Muscle layer of duodenum (tissue), 2 donors: ENCODE data around the gene FBXW7.

Source experiments
- H3K27ac ChIP-seq: one replicate; pipeline ENCODE4 v1.7.0; 2013; ENCODE audit warnings: mild to moderate bottlenecking, low read length
- H3K27me3 ChIP-seq: one replicate; pipeline ENCODE4 v1.7.0; 2013; ENCODE audit warnings: low read depth, mild to moderate bottlenecking, control low read depth, low read length
- H3K36me3 ChIP-seq, 2 donors: one replicate each; pipeline ENCODE4 v1.7.0; 2013; ENCODE audit warnings: low read length in 2 of 2, control low read depth in 1 of 2, mild to moderate bottlenecking in 1 of 2; ENCODE audit not compliant: insufficient read depth in 2 of 2, control insufficient read depth in 1 of 2
- H3K4me1 ChIP-seq, 2 donors: one replicate each; pipeline ENCODE4 v1.7.0; 2013; ENCODE audit warnings: low read length in 2 of 2, mild to moderate bottlenecking in 2 of 2, control low read depth in 1 of 2, moderate library complexity in 1 of 2; ENCODE audit not compliant: insufficient read depth in 2 of 2, control insufficient read depth in 1 of 2
- H3K4me3 ChIP-seq, 2 donors: one replicate each; pipeline ENCODE4 v1.7.0; 2013; ENCODE audit warnings: low read length in 2 of 2, low read depth in 1 of 2, mild to moderate bottlenecking in 1 of 2
- H3K9me3 ChIP-seq, 2 donors: one replicate each; pipeline ENCODE4 v1.7.0; 2013; ENCODE audit warnings: low read length in 2 of 2, control low read depth in 1 of 2, mild to moderate bottlenecking in 1 of 2; ENCODE audit not compliant: control insufficient read depth in 1 of 2
- donor health status: healthy.

FBXW7 gene

GRCh38 chr4:152348670-152349069 is 187.2 kb downstream of the FBXW7 start:
- H3K27me3 ChIP-seq = no peaks in the 10 kb centered on the region
- H3K27ac ChIP-seq = no peak overlapping the region
- H3K4me3 ChIP-seq = no peak overlapping the region
- no peaks in the 10 kb centered on the region for H3K9me3 ChIP-seq
- peaks cover 0 to 8% of the 10 kb centered on the region in 2 donors for H3K4me1 ChIP-seq
- H3K36me3 ChIP-seq = peaks cover 0 to 7% of the 10 kb centered on the region in 2 donors

GRCh38 chr4:152346979-152347378 is 188.9 kb downstream of the FBXW7 start:
- H3K4me3 ChIP-seq = no peak overlapping the region
- H3K9me3 ChIP-seq = no peaks in the 10 kb centered on the region
- no peaks in the 10 kb centered on the region for H3K27me3 ChIP-seq
- H3K27ac ChIP-seq = no peak overlapping the region
- H3K4me1 ChIP-seq = peaks cover 0 to 8% of the 10 kb centered on the region in 2 donors
- H3K36me3 ChIP-seq = peaks cover 5 to 7% of the 10 kb centered on the region in 2 donors

- no peak overlapping the region for H3K27ac ChIP-seq
- H3K4me3 ChIP-seq = no peak overlapping the region
- H3K36me3 ChIP-seq = peaks cover 7 to 9% of the 10 kb centered on the region in 2 donors
- no peaks in the 10 kb centered on the region for H3K27me3 ChIP-seq
- H3K4me1 ChIP-seq = peaks cover 0 to 8% of the 10 kb centered on the region in 2 donors
- no peaks in the 10 kb centered on the region for H3K9me3 ChIP-seq
Observed at GRCh38 chr4:152346526-152346925, 189.4 kb downstream of the FBXW7 start.

- peaks cover 0 to 8% of the 10 kb centered on the region in 2 donors for H3K4me1 ChIP-seq
- no peaks in the 10 kb centered on the region for H3K27me3 ChIP-seq
- H3K9me3 ChIP-seq = no peaks in the 10 kb centered on the region
- no peak overlapping the region for H3K4me3 ChIP-seq
- H3K27ac ChIP-seq = no peak overlapping the region
- peaks cover 9 to 10% of the 10 kb centered on the region in 2 donors for H3K36me3 ChIP-seq
Observed at GRCh38 chr4:152344001-152344400, 191.9 kb downstream of the FBXW7 start.

- Histone ChIP-seq H3K4me1 (no peaks in the 10 kb centered on the region), H3K27ac (no peak overlapping the region), H3K4me3 (no peak overlapping the region), H3K27me3 (no peaks in the 10 kb centered on the region), H3K36me3 (peaks cover 9 to 16% of the 10 kb centered on the region in 2 donors), H3K9me3 (no peaks in the 10 kb centered on the region)
Observed at GRCh38 chr4:152342293-152342692, 193.6 kb downstream of the FBXW7 start.

GRCh38 chr4:152340818-152341217 is 195.1 kb downstream of the FBXW7 start:
- no peaks in the 10 kb centered on the region for H3K27me3 ChIP-seq
- no peaks in the 10 kb centered on the region for H3K4me1 ChIP-seq
- peak overlapping the region; percentile 47 for H3K27ac ChIP-seq

GRCh38 chr4:152339576-152339975 is 196.3 kb downstream of the FBXW7 start:
- H3K9me3 ChIP-seq = no peaks in the 10 kb centered on the region
- H3K4me3 ChIP-seq = no peak overlapping the region
- H3K36me3 ChIP-seq = peaks cover 14 to 16% of the 10 kb centered on the region in 2 donors
- no peaks in the 10 kb centered on the region for H3K27me3 ChIP-seq
- H3K4me1 ChIP-seq = no peaks in the 10 kb centered on the region
- H3K27ac ChIP-seq = no peak overlapping the region

More at GRCh38 chr4:152340818-152341217, 195.1 kb downstream of the FBXW7 start:
- no peaks in the 10 kb centered on the region for H3K9me3 ChIP-seq
- H3K36me3 ChIP-seq = peaks cover 9% of the 10 kb centered on the region in 2 donors
- no peak overlapping the region for H3K4me3 ChIP-seq

- Histone ChIP-seq H3K27me3 (no peaks in the 10 kb centered on the region), H3K9me3 (no peaks in the 10 kb centered on the region), H3K27ac (no peak overlapping the region), H3K4me1 (no peaks in the 10 kb centered on the region), H3K36me3 (peaks cover 10 to 34% of the 10 kb centered on the region in 2 donors), H3K4me3 (no peak overlapping the region)
Observed at GRCh38 chr4:152334931-152335330, 201.0 kb downstream of the FBXW7 start.

- no peak overlapping the region for H3K27ac ChIP-seq
- H3K9me3 ChIP-seq = no peaks in the 10 kb centered on the region
- H3K4me3 ChIP-seq = no peak overlapping the region
- H3K27me3 ChIP-seq = no peaks in the 10 kb centered on the region
- no peaks in the 10 kb centered on the region for H3K4me1 ChIP-seq
- H3K36me3 ChIP-seq = peaks cover 28 to 44% of the 10 kb centered on the region in 2 donors
Observed at GRCh38 chr4:152331042-152331441, 204.8 kb downstream of the FBXW7 start.

GRCh38 chr4:152328582-152328981 is 207.3 kb downstream of the FBXW7 start:
- Histone ChIP-seq H3K27me3 (no peaks in the 10 kb centered on the region), H3K9me3 (no peaks in the 10 kb centered on the region), H3K36me3 (peaks cover 32 to 55% of the 10 kb centered on the region in 2 donors), H3K4me1 (no peaks in the 10 kb centered on the region), H3K27ac (no peak overlapping the region), H3K4me3 (no peak overlapping the region)

- Histone ChIP-seq H3K4me1 (no peaks in the 10 kb centered on the region), H3K27ac (no peak overlapping the region), H3K36me3 (peaks cover 40 to 63% of the 10 kb centered on the region in 2 donors), H3K27me3 (no peaks in the 10 kb centered on the region), H3K9me3 (no peaks in the 10 kb centered on the region), H3K4me3 (no peak overlapping the region)
Observed at GRCh38 chr4:152327606-152328453, 208.1 kb downstream of the FBXW7 start.
